Panc1 (cell line): ENCODE results near the gene EIF3B.

ENCODE experiments used
- CTCF ChIP-seq: fragments of 450-650 bp; IDR thresholded peaks from 2 replicates; pipeline ENCODE4 v1.5.1; 2017; ENCODE audit warnings: mild to moderate bottlenecking
- POLR2AphosphoS5 ChIP-seq: IDR thresholded peaks from 2 replicates; pipeline ENCODE4 v1.6.1; 2012; ENCODE audit warnings: mild to moderate bottlenecking, low read depth, low read length, moderate library complexity

GRCh38 chr7:2405201-2405600, 50.6 kb downstream of the EIF3B start:
- TF ChIP-seq POLR2AphosphoS5 (no peak), CTCF (no peak)
